ENCODE measurements around the gene SMLR1. TPM values are rescaled to one million over a fixed set of nuclear protein-coding genes. Genes with fewer than 3 reads are reported as not detected.

Gene SMLR1
- total and polyA plus RNA-seq, 9 of the 15 experiments (the other 6 are each of a cell fraction or from before 2014, with no cell fraction given): not detected

GRCh38 chr6:130864344-130864743 lies 37.1 kb downstream of the SMLR1 start:
- H2AFZ ChIP-seq (ENCODE audit: low read depth, low read length): no peak overlapping the region
- no peaks in the 10 kb centered on the region for H3K79me2 ChIP-seq (ENCODE audit: control insufficient read depth, insufficient read depth, low read length)
- intact Hi-C loops (cut with micrococcal nuclease): no loop called here
- peaks cover 5% of the 10 kb centered on the region; the same call in 1 of the 3 replicates for H3K36me3 ChIP-seq (ENCODE audit: control insufficient read depth, insufficient read depth, low read length)
- H3K27me3 ChIP-seq (ENCODE audit: control insufficient read depth in 2 of 2, insufficient read depth in 2 of 2, low read length in 2 of 2): no peaks in the 10 kb centered on the region
- no peak for FAIRE-seq
- no peak overlapping the region for H3K9ac ChIP-seq (ENCODE audit: insufficient read depth in 1 of 2, low read depth in 2 of 2, low read length in 2 of 2)
- TF ChIP-seq ZNF175 (CRISPR knock-in tag; IDR thresholded peaks at IDR 0.05; ENCODE audit: low read depth) (no peak), CHD1 (IDR thresholded peaks at IDR 0.05; ENCODE audit: low read length) (no peak), TRIM24 (IDR thresholded peaks at IDR 0.05) (no peak), HOXB6 (CRISPR knock-in tag; IDR thresholded peaks at IDR 0.05; ENCODE audit: borderline replicate concordance) (no peak), ETV6 (IDR thresholded peaks at IDR 0.05; ENCODE audit: borderline replicate concordance in 1 of 2, low read depth in 2 of 2, low read length in 1 of 2) (no peak), ETV6 (CRISPR knock-in tag; IDR thresholded peaks at IDR 0.05; ENCODE audit: borderline replicate concordance) (no peak), CAMTA2 (CRISPR knock-in tag; conservative IDR thresholded peaks at IDR 0.05) (no peak)
- DNase-seq (ENCODE audit: extremely low read depth in 1 of 4, low spot score in 3 of 4): no peak
- POLR2A ChIA-PET: no interaction called here
- 34% methylated on average over 11 of the region's 11 CpGs for WGBS (ENCODE audit: insufficient coverage, low coverage, missing lambda C conversion rate)
- H3K9me1 ChIP-seq (ENCODE audit: control insufficient read depth, insufficient read depth, low read length): no peaks in the 10 kb centered on the region
- H3K9me3 ChIP-seq (replicated peaks; ENCODE audit: control insufficient read depth, insufficient read depth, low read depth, low read length): no peaks in the 10 kb centered on the region
- H3K4me3 ChIP-seq: no peak overlapping the region
- no peaks in the 10 kb centered on the region for H3K4me1 ChIP-seq (replicated peaks in 1 of 2; ENCODE audit: control insufficient read depth in 2 of 2, insufficient read depth in 2 of 2, low read length in 2 of 2)
- H4K20me1 ChIP-seq (replicated peaks; ENCODE audit: control insufficient read depth, insufficient read depth, low read length): no peaks in the 10 kb centered on the region
- no peak for ATAC-seq
- BruUV-seq (replicated peaks): no TSS peak
- H3K27ac ChIP-seq (ENCODE audit: extremely low read depth, low read depth, low read length): no peak overlapping the region
- CTCF ChIA-PET (ENCODE audit: low intra/inter-chr PET ratio): no interaction called here
- H3K4me2 ChIP-seq (ENCODE audit: insufficient read depth, low read length): no peak overlapping the region
- in situ Hi-C loops (cut with MboI): no loop called here

GRCh38 chr6:130865793-130866192 lies 38.6 kb downstream of the SMLR1 start:
- POLR2A ChIA-PET: no interaction called here
- FAIRE-seq (no peak), DNase-seq (ENCODE audit: extremely low read depth in 1 of 4, low spot score in 3 of 4) (no peak), ATAC-seq (no peak)
- Histone ChIP-seq H4K20me1 (replicated peaks; ENCODE audit: control insufficient read depth, insufficient read depth, low read length) (no peaks in the 10 kb centered on the region), H2AFZ (ENCODE audit: low read depth, low read length) (no peak overlapping the region), H3K4me1 (replicated peaks in 1 of 2; ENCODE audit: control insufficient read depth in 2 of 2, insufficient read depth in 2 of 2, low read length in 2 of 2) (no peaks in the 10 kb centered on the region), H3K9ac (ENCODE audit: insufficient read depth in 1 of 2, low read depth in 2 of 2, low read length in 2 of 2) (no peak overlapping the region), H3K4me2 (ENCODE audit: insufficient read depth, low read length) (no peak overlapping the region), H3K27ac (ENCODE audit: extremely low read depth, low read depth, low read length) (no peak overlapping the region), H3K4me3 (no peak overlapping the region), H3K36me3 (ENCODE audit: control insufficient read depth, insufficient read depth, low read length) (peaks cover 5% of the 10 kb centered on the region; the same call in 1 of the 3 replicates), H3K9me3 (replicated peaks; ENCODE audit: control insufficient read depth, insufficient read depth, low read depth, low read length) (no peaks in the 10 kb centered on the region), H3K27me3 (ENCODE audit: control insufficient read depth in 2 of 2, insufficient read depth in 2 of 2, low read length in 2 of 2) (no peaks in the 10 kb centered on the region), H3K9me1 (ENCODE audit: control insufficient read depth, insufficient read depth, low read length) (no peaks in the 10 kb centered on the region), H3K79me2 (ENCODE audit: control insufficient read depth, insufficient read depth, low read length) (no peaks in the 10 kb centered on the region)
- intact Hi-C loops (cut with micrococcal nuclease) (no loop called here), in situ Hi-C loops (cut with MboI) (no loop called here)
- CTCF ChIA-PET (ENCODE audit: low intra/inter-chr PET ratio): no interaction called here
- BruUV-seq (replicated peaks): no TSS peak
- 31% methylated on average over 4 of the region's 4 CpGs for WGBS (ENCODE audit: insufficient coverage, low coverage, missing lambda C conversion rate)
- TF ChIP-seq MBD1 (CRISPR knock-in tag; IDR thresholded peaks at IDR 0.05) (no peak), ZNF395 (CRISPR knock-in tag; IDR thresholded peaks at IDR 0.05) (no peak), PBX2 (CRISPR knock-in tag; IDR thresholded peaks at IDR 0.05; ENCODE audit: low read depth) (no peak), PBX2 (tag; conservative IDR thresholded peaks at IDR 0.05; ENCODE audit: low read depth) (no peak), ARHGAP35 (IDR thresholded peaks at IDR 0.05; ENCODE audit: partially characterized antibody) (no peak)

Measured in K562 (cell line).